Neural cell (in vitro differentiated cells): Measurements from ENCODE around the gene CTU1. TPM values are rescaled to one million over a fixed set of nuclear protein-coding genes. Genes with fewer than 3 reads are reported as not detected.

Experiments used
- H2AFZ ChIP-seq: fragments of 200-600, 300-800 bp; sonication (generic), shearing (Covaris generic); 2 replicates; pipeline ENCODE4 v1.6.0; 2014; ENCODE audit warnings: low read depth, mild to moderate bottlenecking, antibody characterized with exemption, low read length, moderate library complexity
- H3F3A ChIP-seq: fragments of 200-600 bp; shearing (Covaris generic); 2 replicates; pipeline ENCODE4 v1.6.1; 2016; ENCODE audit warnings: mild to moderate bottlenecking, moderate library complexity, mixed read lengths, antibody characterized with exemption, low read length; ENCODE audit not compliant: insufficient read depth, poor library complexity, severe bottlenecking
- H3K27ac ChIP-seq: fragments of 200-600, 300-800 bp; sonication (generic), shearing (Covaris generic); 2 replicates; pipeline ENCODE4 v1.5.1; 2014; ENCODE audit warnings: mild to moderate bottlenecking, low read length, moderate library complexity
- H3K27me3 ChIP-seq: fragments of 300-800, 200-600 bp; sonication (generic), shearing (Covaris generic); 2 replicates; pipeline ENCODE4 v1.6.0; 2014; ENCODE audit warnings: mild to moderate bottlenecking, low read depth, low read length, moderate library complexity; ENCODE audit not compliant: insufficient read depth
- H3K36me3 ChIP-seq: fragments of 300-800, 200-600 bp; sonication (generic), shearing (Covaris generic); 2 replicates; pipeline ENCODE4 v1.5.1; 2014; ENCODE audit warnings: mild to moderate bottlenecking, antibody characterized with exemption, low read length, moderate library complexity; ENCODE audit not compliant: insufficient read depth
- H3K4me2 ChIP-seq: fragments of 300-800, 200-600 bp; sonication (generic), shearing (Covaris generic); 2 replicates; pipeline ENCODE4 v1.6.0; 2014; ENCODE audit warnings: mild to moderate bottlenecking, low read length
- H3K4me3 ChIP-seq: fragments of 300-800, 200-600 bp; sonication (generic), shearing (Covaris generic); 2 replicates; pipeline ENCODE4 v1.5.1; 2014; ENCODE audit warnings: mild to moderate bottlenecking, low read length, moderate library complexity
- H3K79me2 ChIP-seq: fragments of 200-600 bp; shearing (Covaris generic); replicated peaks from 2 replicates; pipeline ENCODE4 v1.6.0; 2014; ENCODE audit warnings: mild to moderate bottlenecking, low read length, moderate library complexity; ENCODE audit not compliant: insufficient read depth
- H3K9ac ChIP-seq: fragments of 300-800, 200-600 bp; sonication (generic), shearing (Covaris generic); 2 replicates; pipeline ENCODE4 v1.6.1; 2016; ENCODE audit warnings: mild to moderate bottlenecking, low read length, mixed read lengths
- H3K9me2 ChIP-seq: fragments of 200-600 bp; shearing (Covaris generic); 2 replicates; pipeline ENCODE4 v1.6.1; 2016; ENCODE audit warnings: mild to moderate bottlenecking, low read length, mixed read lengths; ENCODE audit not compliant: insufficient read depth
- H3K9me3 ChIP-seq: fragments of 200-600, 300-800 bp; sonication (generic), shearing (Covaris generic); 2 replicates; pipeline ENCODE4 v1.6.1; 2016; ENCODE audit warnings: mild to moderate bottlenecking, mixed run types, low read length, moderate library complexity, mixed read lengths
- H4K20me1 ChIP-seq: fragments of 200-600 bp; shearing (Covaris generic); 2 replicates; pipeline ENCODE4 v1.6.1; 2016; ENCODE audit warnings: mild to moderate bottlenecking, mixed run types; ENCODE audit not compliant: insufficient read depth
- EP300 ChIP-seq: fragments of 450-650 bp; conservative IDR thresholded peaks from 2 replicates; pipeline ENCODE4 v1.6.1; 2014; ENCODE audit warnings: antibody characterized with exemption, mild to moderate bottlenecking, moderate library complexity; ENCODE audit not compliant: poor library complexity, severe bottlenecking
- EZH2 ChIP-seq: fragments of 200-600, 300-800 bp; shearing (Covaris generic), sonication (generic); IDR thresholded peaks from 2 replicates; pipeline ENCODE4 v1.6.1; 2014; ENCODE audit warnings: antibody characterized with exemption, low read length, borderline replicate concordance, mild to moderate bottlenecking; ENCODE audit not compliant: insufficient read depth, poor library complexity, severe bottlenecking
- MXI1 ChIP-seq: fragments of 450-650 bp; conservative IDR thresholded peaks from 2 replicates; pipeline ENCODE4 v1.6.1; 2014; ENCODE audit warnings: antibody characterized with exemption, mild to moderate bottlenecking; ENCODE audit not compliant: poor library complexity, severe bottlenecking
- POLR2AphosphoS5 ChIP-seq: IDR thresholded peaks from 2 replicates; pipeline ENCODE4 v1.6.1; 2012
- RAD21 ChIP-seq: fragments of 450-650 bp; conservative IDR thresholded peaks from 2 replicates; pipeline ENCODE4 v1.6.1; 2014; ENCODE audit warnings: antibody characterized with exemption, mild to moderate bottlenecking, moderate library complexity
- SMC3 ChIP-seq: fragments of 450-650 bp; conservative IDR thresholded peaks from 2 replicates; pipeline ENCODE4 v1.6.1; 2014; ENCODE audit warnings: antibody characterized with exemption, mild to moderate bottlenecking, moderate library complexity; ENCODE audit not compliant: poor library complexity
- TAF1 ChIP-seq: IDR thresholded peaks from 2 replicates; pipeline ENCODE4 v1.6.1; 2012; ENCODE audit warnings: low read depth
- polyA plus RNA-seq: library from polyadenylated mRNA; depleted of rRNA; stranded (reverse); fragments of >200 nt; gene quantifications from 2 replicates; pipeline ENCODE4 v1.2.3, GENCODE V29; 2014
- TF ChIP-seq, protein P1 (sequence below): fragments of 450-650 bp; IDR thresholded peaks from 2 replicates; pipeline ENCODE4 v1.5.1; 2014; ENCODE audit warnings: antibody characterized with exemption, mild to moderate bottlenecking, moderate library complexity; ENCODE audit not compliant: poor library complexity, severe bottlenecking
- TF ChIP-seq, protein P2 (sequence below): IDR thresholded peaks from 2 replicates; pipeline ENCODE4 v1.6.1; 2012; ENCODE audit warnings: borderline replicate concordance

Gene CTU1
- polyA plus RNA-seq, 1 donor from 2014 or later = 12.6 TPM

DNA sequence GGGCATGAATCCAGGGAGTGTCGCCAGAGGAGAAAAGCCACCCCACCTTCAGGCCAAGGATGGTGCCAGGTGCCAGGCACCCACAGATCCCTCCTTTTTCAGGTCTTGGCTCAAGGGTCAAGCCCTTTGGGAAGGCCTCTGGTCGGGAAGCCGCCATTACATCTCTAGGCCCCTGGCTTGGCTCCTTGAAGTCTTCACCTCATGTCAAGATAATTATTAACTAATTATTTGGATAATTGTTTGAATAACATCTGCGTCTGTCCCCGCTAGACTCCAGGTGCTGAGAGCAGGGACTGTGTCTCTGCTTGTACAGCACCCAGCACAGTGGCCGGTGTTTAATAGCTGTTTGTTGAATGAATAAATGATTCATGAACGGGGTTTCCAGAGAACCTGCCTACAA is 44.5 kb downstream of the CTU1 start:
- H3K9me2 ChIP-seq = no peaks in the 10 kb centered on the region
- no peak overlapping the region for H3K4me2 ChIP-seq
- H2AFZ ChIP-seq = no peak overlapping the region
- peaks cover 16% of the 10 kb centered on the region for H3K27me3 ChIP-seq
- H3K4me3 ChIP-seq = no peak overlapping the region
- H4K20me1 ChIP-seq = no peaks in the 10 kb centered on the region
- no peaks in the 10 kb centered on the region for H3F3A ChIP-seq
- H3K36me3 ChIP-seq = no peaks in the 10 kb centered on the region
- no peak overlapping the region for H3K27ac ChIP-seq
- H3K79me2 ChIP-seq = no peaks in the 10 kb centered on the region
- no peak overlapping the region for H3K9ac ChIP-seq
- TF ChIP-seq TAF1 (no peak), RAD21 (no peak), EZH2 (no peak), MXI1 (no peak), POLR2AphosphoS5 (no peak), EP300 (no peak), SMC3 (no peak)
- TF ChIP-seq, protein P1, sequence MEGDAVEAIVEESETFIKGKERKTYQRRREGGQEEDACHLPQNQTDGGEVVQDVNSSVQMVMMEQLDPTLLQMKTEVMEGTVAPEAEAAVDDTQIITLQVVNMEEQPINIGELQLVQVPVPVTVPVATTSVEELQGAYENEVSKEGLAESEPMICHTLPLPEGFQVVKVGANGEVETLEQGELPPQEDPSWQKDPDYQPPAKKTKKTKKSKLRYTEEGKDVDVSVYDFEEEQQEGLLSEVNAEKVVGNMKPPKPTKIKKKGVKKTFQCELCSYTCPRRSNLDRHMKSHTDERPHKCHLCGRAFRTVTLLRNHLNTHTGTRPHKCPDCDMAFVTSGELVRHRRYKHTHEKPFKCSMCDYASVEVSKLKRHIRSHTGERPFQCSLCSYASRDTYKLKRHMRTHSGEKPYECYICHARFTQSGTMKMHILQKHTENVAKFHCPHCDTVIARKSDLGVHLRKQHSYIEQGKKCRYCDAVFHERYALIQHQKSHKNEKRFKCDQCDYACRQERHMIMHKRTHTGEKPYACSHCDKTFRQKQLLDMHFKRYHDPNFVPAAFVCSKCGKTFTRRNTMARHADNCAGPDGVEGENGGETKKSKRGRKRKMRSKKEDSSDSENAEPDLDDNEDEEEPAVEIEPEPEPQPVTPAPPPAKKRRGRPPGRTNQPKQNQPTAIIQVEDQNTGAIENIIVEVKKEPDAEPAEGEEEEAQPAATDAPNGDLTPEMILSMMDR = no peak
- TF ChIP-seq, protein P2, sequence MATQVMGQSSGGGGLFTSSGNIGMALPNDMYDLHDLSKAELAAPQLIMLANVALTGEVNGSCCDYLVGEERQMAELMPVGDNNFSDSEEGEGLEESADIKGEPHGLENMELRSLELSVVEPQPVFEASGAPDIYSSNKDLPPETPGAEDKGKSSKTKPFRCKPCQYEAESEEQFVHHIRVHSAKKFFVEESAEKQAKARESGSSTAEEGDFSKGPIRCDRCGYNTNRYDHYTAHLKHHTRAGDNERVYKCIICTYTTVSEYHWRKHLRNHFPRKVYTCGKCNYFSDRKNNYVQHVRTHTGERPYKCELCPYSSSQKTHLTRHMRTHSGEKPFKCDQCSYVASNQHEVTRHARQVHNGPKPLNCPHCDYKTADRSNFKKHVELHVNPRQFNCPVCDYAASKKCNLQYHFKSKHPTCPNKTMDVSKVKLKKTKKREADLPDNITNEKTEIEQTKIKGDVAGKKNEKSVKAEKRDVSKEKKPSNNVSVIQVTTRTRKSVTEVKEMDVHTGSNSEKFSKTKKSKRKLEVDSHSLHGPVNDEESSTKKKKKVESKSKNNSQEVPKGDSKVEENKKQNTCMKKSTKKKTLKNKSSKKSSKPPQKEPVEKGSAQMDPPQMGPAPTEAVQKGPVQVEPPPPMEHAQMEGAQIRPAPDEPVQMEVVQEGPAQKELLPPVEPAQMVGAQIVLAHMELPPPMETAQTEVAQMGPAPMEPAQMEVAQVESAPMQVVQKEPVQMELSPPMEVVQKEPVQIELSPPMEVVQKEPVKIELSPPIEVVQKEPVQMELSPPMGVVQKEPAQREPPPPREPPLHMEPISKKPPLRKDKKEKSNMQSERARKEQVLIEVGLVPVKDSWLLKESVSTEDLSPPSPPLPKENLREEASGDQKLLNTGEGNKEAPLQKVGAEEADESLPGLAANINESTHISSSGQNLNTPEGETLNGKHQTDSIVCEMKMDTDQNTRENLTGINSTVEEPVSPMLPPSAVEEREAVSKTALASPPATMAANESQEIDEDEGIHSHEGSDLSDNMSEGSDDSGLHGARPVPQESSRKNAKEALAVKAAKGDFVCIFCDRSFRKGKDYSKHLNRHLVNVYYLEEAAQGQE = no peak
- H3K9me3 ChIP-seq = no peaks in the 10 kb centered on the region

DNA sequence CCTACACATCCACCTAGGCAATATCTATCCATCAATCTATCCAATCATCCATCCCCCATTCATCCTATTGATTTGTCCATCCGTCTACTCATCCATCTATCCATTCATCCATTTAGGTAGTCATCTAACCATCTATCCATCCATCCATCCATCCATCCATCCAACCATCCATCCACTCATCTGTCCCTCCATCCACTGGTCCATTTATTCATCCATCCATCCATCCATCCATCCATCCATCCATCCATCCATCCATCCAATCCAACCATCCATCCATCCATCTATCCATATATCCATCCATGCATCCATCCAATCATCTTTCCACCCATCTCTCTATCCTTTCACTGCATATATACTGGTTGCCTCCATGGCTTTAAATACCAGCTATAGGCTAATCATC is 47.2 kb downstream of the CTU1 start:
- no peaks in the 10 kb centered on the region for H4K20me1 ChIP-seq
- H3K79me2 ChIP-seq = no peaks in the 10 kb centered on the region
- H3K27me3 ChIP-seq = peaks cover 14% of the 10 kb centered on the region
- no peaks in the 10 kb centered on the region for H3F3A ChIP-seq
- H3K27ac ChIP-seq = no peak overlapping the region
- H3K9me3 ChIP-seq = no peaks in the 10 kb centered on the region
- no peaks in the 10 kb centered on the region for H3K9me2 ChIP-seq
- no peaks in the 10 kb centered on the region for H3K36me3 ChIP-seq
- no peak for TF ChIP-seq EP300
- no peak for TF ChIP-seq MXI1
- no peak for TF ChIP-seq POLR2AphosphoS5
- no peak for TF ChIP-seq TAF1
- TF ChIP-seq, protein P2 = no peak
- TF ChIP-seq, protein P1 = no peak
- no peak for TF ChIP-seq EZH2
- no peak overlapping the region for H3K4me3 ChIP-seq
- no peak overlapping the region for H3K9ac ChIP-seq
- H3K4me2 ChIP-seq = no peak overlapping the region
- H2AFZ ChIP-seq = no peak overlapping the region
